Activated naive CD4-positive, alpha-beta T cell treated with Interleukin-2 at 50 U/mL for 16 hours (primary cell): ENCODE results near the gene NAV2.

Experiments
- DNase-seq: peaks from one replicate; pipeline ENCODE4 v3.0.0-alpha.2; 2020

The NAV2 gene

DNA sequence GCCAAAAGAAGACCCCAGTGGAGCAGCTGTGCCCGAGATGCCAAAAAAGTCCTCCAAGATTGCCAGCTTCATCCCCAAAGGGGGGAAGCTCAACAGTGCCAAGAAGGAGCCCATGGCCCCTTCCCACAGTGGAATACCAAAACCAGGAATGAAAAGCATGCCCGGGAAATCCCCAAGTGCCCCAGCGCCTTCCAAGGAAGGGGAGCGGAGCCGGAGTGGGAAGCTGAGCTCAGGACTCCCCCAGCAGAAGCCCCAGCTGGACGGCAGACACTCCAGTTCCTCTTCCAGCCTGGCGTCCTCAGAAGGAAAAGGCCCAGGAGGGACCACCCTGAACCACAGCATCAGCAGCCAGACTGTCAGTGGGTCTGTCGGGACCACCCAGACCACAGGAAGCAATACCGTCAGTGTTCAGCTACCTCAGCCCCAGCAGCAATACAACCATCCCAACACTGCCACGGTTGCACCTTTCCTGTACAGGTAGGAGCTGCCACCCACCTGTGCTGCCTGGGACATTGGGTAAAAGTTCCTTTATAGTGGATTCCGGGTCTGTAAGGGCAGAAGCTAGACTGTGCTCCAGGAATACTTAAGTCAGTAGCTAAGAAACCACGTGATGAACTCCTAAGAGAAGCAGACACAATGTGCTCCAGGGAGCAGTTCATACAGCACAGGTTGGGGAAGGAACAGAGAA is 221.3 kb downstream of the NAV2 start:
- no peak for DNase-seq

DNA sequence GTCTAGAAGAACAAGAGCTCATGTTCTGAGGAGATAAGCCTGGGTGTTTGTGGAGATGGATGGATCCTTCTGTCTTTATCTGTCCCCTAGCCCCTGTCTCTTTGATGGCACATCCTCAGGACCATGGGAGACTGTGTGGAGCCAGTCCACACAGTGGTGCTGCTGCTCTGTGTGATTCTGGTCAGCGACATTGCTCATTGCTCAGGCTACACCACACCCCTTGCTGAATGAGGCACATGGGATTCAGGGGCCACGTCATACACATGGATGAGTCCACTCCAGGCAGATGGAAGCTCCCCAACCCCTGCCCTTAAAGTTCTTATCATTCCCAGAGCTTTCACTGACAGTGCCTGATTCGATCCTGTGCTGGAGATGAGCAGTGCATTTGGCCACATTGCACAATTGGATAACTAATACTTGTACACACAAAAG is 222.2 kb downstream of the NAV2 start:
- no peak for DNase-seq

DNA sequence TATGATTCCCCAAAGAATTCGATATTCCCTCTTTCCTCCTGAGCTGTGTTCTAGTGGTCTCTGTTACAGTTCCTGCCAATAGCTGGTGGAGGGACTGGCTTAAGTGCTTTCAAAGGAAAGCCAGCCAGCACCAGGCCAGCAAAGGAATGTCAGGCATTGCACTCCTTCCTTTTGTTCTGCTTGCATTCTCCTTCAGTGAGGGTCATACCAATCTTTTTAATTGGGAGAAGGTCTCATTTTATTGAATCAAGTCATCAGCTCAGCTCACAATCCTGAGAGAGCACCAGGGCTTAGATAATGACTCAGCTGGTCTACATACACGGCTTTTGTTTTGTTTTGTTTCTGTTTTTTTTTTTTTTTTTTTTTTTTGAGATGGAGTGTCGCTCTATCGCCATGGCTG is 222.9 kb downstream of the NAV2 start:
- no peak for DNase-seq

DNA sequence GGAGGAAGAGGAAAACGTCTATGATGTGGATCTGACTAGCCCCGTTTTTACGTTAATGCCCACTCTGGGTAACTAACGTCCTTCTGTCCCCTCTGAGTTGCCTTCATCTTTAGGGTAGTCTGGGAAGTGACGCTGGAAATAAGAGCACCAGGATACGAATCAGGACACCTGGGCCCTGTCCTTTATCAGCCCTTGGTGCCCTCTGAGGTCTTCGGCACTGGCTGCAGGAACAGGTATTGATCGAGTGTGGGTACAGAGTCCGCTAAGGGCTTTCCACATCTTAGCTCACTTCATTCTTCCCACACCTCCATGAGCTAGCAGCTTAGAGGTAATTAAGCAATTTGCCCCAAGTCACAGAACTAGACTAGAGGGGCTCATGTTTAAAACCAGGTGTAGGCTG is 223.8 kb downstream of the NAV2 start:
- DNase-seq = no peak

DNA sequence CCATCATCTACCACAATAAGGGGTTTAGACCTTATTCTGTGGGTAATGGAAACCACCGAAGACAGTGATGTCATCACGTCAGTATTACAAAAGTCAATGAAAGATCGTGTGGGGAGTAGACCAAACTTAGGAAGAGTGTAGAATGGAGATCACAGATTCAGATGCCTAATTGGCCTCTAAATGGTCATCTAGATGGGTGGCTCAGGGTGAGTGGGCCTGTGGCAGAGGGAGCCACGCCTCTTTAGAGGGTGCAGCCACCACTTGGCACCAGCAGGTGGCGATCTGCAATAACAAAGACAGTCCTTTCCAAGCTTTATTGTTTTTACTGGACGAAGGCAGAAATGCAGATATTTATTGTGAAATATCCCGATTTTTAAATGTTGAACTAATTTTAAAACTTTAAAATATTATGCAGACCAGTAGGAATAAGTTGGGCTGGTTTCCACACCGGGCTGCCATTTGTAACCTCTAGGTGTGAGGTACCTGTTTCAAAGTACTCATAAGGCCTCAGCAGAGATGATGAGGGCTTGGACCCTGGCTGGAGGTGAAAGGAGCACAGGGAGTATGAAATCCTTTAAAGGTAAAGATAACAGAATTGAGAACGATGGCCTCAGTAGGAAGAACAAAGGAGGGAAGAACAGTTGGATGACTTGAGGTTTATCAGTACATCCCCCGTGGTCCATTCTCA is 225.7 kb downstream of the NAV2 start:
- DNase-seq = peak; percentile 28

DNA sequence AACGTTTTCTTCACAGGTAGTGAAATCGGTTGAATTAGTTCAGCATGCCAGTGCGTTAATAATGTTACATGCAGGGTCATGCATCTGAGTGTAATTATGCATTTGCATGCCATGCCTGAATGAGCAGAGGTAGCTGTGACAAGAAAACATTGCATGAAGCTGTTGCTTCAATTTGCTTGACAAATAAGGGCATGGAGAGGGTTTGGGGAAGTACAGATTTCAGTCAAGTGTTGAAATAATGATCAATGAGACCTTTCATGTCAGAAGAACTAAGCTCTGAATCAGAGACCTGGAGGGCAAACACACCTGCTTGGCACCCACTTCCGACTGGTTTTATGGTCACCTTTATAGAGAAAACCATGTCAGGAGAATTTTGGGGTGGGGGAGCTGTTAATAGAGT is 226.2 kb downstream of the NAV2 start:
- no peak for DNase-seq

DNA sequence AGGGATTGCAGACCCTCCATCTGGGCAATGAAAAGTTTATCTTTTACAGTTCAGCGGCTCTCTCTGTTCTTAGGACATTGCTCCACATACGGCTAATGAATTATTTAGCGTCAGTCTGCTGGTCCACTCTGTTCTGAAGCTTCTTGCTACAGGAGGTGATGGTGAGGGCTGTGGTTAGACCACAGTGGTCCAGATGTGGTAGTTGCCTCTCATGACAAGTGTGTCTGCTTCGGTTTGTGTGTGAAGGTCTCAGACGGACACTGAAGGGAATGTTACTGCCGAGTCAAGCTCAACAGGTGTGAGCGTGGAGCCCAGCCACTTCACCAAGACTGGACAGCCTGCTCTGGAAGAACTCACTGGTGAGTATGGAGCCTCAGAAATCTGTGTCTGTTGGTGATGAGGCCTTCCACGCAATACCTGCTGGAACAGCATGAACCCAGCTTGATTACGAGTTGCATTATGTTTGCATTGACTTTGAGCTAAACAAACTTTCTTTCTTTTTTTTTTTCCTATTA is 226.8 kb downstream of the NAV2 start:
- no peak for DNase-seq

DNA sequence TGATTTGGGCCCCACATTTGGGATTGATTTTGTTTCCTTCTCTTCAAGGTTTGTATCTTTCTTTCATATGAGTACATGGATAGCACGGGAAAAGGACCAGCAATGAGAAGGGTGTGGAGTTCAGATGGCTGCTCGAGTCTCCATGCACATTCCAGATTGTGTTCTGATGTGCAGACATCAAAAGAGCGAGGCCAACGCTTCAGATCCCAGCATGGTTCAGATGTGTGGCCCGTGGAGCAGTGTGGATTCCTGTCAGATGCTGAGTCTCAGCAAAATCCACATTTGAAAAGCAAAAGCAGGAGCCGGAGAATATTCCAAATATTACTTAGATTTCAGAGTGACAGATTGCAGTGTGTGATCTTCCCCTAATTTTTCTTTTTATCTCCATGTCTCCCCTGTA is 228.2 kb downstream of the NAV2 start:
- no peak for DNase-seq

DNA sequence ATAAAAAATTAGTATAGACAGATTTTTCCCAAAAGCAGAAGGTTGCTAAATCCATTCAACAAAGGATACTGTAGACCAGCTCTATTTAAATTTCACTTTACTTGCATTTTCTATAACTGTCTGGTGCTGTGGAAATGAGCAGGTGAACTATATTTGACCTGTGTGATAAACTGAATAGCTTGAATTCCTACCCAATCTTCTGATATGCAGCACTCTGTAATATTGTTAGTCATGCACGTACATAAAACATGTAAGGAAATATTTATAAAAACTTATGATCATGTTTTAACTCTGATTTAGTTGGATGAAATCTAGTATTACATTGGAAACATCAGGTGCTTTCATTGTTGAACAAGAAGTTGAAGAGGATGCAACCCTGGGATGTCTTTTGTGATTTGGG is 234.0 kb downstream of the NAV2 start:
- DNase-seq = no peak

DNA sequence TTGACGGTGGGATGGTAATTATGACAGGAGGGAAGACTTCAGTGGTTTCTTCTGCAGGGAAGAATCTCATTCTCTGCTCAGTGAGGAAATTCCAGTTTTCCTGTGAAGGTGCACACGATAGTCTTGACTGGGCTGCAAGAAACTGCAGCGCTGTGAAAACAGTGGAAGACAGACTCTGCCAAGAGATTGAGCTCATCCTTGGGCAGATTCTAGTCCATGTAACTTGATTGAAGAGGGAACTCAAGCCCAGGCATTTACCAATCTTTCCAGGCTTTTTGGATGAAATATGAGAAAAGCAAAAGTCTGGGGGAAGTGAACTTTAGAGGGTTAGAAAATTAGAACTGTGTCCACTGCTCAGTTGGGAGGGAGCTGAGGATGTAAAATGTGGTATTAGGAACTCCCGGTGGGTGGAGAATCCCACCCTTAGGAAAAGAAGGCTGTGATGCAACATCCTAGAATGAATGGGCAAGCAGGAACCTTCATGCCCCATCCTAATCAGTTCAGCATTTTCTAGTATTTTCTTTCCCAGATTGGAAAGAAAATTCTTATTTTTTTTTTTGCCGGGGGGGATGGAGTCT is 235.0 kb downstream of the NAV2 start:
- no peak for DNase-seq

DNA sequence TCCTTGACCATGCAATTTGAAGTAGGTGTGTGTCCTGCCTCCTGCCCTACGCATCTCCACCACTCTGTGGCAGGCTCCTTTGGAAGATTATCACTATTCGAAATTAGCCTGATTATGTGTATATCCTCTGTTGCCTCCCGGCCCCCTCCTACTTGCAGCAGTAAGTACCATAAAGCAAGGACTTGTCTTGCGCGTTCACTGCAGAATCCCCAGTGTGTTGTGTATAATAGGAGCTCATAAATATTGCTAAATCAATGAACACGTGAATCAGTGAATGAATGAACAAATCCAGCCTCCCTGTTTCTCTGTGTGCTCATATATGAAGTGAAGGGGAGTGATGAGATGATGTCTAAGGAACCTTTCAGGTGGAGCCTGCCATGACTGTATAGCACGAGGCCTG is 237.0 kb downstream of the NAV2 start:
- no peak for DNase-seq

DNA sequence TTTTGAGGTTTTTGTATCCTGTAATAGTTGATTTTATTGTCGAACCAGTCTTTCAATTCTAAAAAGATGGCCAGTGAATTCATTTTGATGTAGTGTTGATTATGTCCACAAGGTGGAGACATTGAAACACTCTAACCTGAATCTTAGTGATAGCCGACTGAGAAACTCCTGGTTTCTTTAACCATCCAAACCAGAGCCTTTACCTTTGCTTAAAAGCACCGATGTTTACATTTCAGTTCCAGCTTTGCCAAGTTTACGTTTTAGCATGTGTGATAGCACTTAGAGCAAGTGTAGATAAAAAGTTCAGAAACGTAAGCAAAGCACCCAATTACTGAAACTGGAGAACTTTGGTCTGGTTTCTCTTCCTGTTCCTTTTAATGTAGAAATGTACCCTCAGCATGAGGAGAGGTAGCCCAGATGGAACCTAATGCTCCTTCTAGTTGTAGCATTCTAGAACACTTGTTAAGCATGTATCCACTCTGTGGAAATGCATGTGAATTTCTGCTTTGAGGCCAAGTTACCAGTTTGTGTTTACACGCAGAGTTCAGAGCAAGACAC is 239.0 kb downstream of the NAV2 start:
- DNase-seq = no peak

DNA sequence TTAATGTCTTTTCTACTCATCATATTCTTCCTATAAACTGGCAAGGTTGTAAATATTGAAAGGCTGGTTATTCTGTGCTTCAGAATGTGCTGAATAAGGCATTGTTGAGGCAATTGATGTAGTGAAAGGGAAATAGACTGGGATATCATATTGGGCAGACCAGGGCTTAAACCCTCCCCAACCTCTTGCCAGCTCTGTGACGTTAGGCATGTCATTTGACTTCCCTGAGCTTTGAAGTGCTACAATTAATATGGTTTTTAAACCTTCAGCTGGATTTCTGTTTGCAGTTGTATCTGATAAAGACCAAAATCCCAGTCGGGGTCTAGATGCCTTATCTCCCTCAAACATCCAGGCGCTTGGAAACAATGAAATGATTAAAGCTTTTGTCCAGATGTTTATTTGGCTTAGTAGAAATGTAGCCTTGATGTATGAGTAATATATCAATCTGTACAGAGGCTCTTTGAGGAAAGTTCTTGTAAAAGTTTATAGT is 239.5 kb downstream of the NAV2 start:
- no peak for DNase-seq

DNA sequence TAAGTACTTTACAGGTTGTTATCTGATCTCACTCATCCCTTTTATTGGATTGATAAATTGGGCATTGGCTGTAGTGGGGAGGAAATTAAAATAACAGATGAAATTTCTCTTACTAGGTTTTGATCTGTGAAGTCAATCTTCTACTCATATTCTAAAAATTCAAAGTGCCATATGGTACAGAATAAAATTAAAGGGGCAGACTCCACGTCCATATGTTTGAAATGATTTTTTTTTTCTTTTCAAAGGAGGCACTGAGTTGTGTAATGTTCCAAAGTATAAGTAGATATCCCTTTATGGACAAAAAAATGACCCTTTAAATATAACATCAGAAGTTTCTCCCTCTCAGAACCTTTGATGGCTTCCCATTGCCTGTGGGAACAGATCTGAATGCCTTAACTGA is 240.3 kb downstream of the NAV2 start:
- DNase-seq = no peak

DNA sequence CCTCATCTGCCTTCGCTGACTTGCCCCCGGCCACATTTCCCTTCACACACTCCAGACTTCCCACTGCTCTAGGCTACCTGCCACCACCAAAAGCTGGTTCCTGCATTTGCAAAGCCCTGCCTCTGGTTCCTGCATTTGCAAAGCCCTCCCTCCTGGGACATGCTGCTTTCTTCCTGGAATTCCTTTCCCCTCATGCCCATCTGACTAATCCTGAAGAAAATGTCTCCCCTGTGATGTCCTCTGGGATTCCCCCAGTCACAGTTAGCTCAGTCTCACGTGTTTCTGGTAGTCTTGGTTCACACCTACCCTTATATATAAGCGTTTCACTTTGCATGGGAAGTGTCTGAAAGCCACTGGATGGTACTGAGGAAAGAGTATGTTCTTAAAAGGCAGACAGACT is 240.7 kb downstream of the NAV2 start:
- no peak for DNase-seq

DNA sequence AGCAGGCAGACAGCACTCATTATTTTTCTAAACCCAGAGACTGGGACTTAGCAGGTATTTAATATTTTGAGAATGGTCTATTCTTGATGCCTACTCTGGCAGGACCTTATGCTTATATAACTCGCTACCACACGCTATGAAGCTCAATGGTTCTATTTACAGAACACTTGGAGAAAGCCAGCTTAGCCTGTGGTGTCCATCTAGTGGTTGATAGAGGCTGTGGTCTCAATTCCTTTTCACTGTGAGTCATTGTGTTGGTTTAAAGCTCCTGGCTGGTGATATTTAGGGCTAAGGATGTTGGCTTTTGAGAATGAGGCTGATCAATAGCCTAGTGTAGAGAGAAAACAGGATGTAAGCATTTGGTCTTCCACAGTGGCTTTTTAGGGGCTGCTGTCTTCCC is 241.3 kb downstream of the NAV2 start:
- no peak for DNase-seq

DNA sequence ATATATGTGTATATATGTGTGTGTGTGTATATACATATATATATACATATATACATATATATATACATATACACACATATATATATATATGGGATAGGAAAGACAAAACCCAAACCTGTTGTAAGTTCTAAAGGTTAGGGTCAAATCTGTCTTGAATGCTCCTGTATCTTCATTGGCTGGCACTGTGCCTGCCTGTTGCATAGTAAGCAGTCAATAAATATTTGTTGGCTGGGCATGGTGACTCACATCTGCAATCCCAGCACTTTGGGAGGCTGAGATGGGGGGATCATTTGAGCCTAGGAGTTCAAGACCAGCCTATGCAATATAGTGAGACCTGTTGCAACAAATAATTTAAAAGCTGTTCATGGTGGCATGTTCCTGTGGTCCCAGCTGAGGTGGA is 242.3 kb downstream of the NAV2 start:
- DNase-seq = no peak

DNA sequence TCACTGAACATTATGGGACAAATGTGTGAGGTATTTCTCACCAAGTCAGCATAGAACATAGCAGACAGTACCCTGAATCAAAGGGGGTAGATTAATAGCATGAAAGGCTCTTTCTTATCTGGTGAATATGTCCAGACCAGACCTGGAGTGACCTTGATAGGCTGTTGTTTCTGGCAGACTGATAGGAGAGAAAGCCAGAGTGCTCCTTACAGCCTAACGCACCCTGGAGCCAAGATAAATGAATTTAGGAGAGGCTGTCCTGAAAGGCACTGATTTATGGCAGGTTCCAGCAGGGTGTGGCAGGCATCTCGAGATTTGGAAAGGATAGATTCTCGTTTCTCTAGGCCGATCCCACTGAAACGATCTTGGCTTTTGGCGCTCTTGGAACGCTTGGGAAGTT is 243.0 kb downstream of the NAV2 start:
- DNase-seq = no peak

DNA sequence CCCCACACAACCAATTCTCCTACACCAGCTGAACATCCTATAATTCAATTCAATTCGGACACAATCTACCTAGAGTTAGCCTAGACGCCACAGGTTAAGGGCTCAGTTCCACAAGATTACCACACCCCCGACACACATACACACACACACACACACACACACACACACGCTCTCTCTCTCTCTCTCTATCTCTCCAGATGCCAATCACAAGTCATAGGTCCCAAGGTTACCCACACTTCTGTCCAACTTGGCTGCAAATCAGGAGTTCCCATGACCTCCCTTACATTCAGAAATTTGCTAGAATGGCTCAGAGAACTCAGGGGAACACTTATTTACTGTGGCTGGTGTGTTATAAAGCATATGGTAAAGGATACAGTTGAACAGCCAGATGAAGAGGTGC is 243.6 kb downstream of the NAV2 start:
- DNase-seq = no peak

DNA sequence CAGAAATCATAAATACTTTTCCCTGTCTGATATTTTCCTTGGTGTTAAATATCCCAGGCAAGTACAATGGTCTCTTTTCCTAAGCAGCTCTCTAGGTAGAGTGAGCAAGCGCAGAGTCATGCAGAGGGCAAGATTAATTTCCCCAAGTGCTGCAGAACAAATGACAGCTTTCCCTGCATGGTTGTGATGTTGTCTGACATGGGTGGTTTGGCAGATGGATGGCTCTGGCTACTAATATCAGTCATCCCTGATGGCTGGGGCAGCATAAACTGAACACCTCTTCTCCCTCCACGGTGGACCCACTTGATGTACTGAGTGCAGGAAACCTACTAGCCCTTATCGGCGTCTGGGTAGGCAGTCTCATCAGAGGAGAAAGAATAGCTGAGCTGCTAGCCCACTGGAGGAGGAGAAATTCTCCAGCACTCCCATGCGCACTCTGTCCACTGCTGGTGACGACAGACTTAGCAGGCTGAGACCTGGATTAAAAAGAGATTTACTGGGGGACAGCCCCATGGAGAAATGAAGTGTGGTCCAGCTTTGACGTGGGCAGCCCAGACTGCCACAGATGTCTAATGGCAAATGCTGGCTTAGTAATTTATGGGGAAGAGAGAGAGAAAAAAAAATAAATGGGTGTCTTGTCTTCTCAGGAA is 244.8 kb downstream of the NAV2 start:
- DNase-seq = no peak

DNA sequence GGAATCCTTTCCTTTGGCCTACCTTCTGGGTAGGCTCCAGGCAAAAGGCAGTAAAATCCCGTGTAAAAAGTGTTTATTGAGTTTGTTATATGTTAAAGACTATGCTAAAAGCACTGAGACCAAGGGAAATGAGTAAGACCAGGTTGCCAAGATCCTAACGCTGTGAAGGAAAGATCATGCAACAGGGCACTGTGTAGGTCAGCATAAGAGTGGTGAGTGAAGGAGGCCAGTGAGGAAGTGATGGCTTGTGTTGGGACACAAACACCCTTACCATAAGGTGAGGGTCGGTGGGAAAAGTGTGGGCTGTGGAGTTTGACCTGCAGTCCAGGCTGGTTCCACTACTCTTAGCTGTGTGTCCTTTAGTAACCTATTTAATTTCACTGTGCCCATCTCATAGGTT is 245.6 kb downstream of the NAV2 start:
- no peak for DNase-seq

DNA sequence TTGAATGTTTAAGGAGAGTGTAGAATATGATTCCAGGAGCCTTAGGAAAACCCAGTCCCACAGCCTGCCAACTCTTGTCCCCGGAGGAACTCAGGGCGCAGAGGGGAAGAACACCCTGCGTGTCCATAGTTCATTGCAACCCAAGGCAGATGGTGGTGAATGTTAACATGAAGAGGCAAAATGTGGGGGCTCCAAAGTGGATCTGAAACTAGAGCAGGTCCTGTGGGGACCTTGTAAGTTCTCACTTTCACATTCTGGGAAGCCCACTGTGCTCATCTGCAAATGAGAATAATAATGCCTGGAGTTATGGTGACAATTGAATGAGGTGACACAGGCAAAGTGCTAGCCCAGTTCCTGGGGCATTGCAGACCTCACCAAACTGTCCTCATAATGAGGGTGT is 246.6 kb downstream of the NAV2 start:
- no peak for DNase-seq

DNA sequence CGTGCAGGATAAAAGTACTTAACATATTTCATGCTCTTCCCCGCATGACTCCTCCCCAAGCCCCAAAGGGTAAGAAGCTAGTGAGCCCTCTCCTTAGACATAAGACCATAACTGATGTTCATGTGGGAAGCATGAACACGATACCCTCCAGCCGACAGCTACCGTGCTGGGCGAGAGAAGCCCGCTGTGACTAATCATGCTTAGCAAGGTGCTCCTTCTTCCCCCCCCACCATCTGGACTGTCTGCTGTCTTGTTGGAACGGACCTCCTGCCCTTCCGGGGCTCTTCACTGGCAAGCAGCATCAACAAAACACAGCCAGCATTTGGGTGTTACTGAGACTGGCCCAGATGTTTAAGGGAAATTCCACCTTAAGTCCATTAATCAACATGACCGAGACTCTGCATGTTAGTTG is 247.0 kb downstream of the NAV2 start:
- DNase-seq = no peak
